Large intestine (tissue), 3 donors: ENCODE results near the gene PTPRN2. TPM values are rescaled to one million over a fixed set of nuclear protein-coding genes. Genes with fewer than 3 reads are reported as not detected.

ENCODE experiments used
- DNase-seq, 2 donors: peaks; one replicate each; pipeline versions ENCODE4 v3.0.0 to v3.0.0-alpha.2; 2013
- H3K27ac ChIP-seq: one replicate; pipeline ENCODE4 v1.5.1; 2013; ENCODE audit warnings: low read length
- H3K27me3 ChIP-seq: 2 replicates; pipeline ENCODE4 v1.6.1; 2013; ENCODE audit warnings: low read length; ENCODE audit not compliant: control insufficient read depth, insufficient read depth
- H3K36me3 ChIP-seq: 2 replicates; pipeline ENCODE4 v1.6.1; 2013; ENCODE audit warnings: low read length; ENCODE audit not compliant: control insufficient read depth, insufficient read depth
- H3K4me1 ChIP-seq: one replicate; pipeline ENCODE4 v1.6.1; 2013; ENCODE audit warnings: low read length; ENCODE audit not compliant: control insufficient read depth, insufficient read depth
- H3K4me3 ChIP-seq: one replicate; pipeline ENCODE4 v1.5.1; 2013; ENCODE audit warnings: low read length
- H3K9me3 ChIP-seq: one replicate; pipeline ENCODE4 v1.6.1; 2013; ENCODE audit warnings: mild to moderate bottlenecking, low read depth, low read length, moderate library complexity; ENCODE audit not compliant: control insufficient read depth
- WGBS: methylation state at CpG from one replicate; pipeline ENCODE4 v1.1.5; 2013; ENCODE audit warnings: low lambda C conversion rate; ENCODE audit not compliant: insufficient coverage; 5-methylcytosine and 5-hydroxymethylcytosine counted together
- polyA plus RNA-seq: library from polyadenylated mRNA; unstranded; fragments of 120-200 nt; gene quantifications from one replicate; pipeline ENCODE4 v1.2.1, GENCODE V29; 2013

PTPRN2 gene
- polyA plus RNA-seq, 1 donor = 13.4 TPM

DNA sequence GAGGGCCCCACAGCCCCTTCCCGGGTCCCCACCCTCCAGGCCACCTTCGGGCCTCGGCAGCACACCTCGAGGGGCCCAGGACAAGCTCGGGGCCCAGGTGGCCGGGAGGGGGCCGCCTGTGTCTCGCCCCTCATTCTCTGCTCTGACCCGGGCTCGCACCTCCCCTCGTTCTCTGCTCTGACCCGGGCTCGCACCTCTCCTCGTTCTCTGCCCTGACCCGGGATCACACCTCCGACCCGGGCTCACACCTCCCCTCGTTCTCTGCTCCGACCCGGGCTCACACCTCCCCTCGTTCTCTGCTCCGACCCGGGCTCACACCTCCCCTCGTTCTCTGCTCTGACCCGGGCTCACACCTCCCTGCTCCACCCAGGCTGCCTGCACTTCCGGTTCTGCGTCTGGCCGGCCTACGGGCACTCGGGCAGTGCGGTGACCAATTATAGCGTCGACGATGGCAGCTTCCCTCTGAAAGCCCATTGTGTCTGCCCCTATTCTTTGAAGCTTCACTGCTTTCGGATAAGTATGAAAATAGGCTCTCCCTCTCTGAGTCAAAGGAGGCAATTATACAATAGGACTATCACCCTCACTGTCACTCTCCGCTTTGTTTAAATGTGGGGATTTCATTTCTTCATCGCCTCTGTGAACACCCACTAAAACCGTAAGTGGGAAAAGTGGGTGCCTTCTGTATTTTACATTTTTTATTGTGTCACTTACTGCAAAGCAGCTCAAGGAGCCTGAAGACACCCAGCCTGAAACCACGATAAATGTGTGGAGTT, 793.5 kb downstream of the PTPRN2 start:
- Histone ChIP-seq H3K4me1 (no peaks in the 10 kb centered on the region), H3K27ac (no peak overlapping the region), H3K36me3 (no peaks in the 10 kb centered on the region), H3K9me3 (peaks cover 24% of the 10 kb centered on the region), H3K27me3 (no peaks in the 10 kb centered on the region), H3K4me3 (no peak overlapping the region)
- DNase-seq = no peak
- 90% methylated on average over 6 of the region's 39 CpGs for WGBS

- peaks cover 25% of the 10 kb centered on the region for H3K9me3 ChIP-seq
- H3K4me3 ChIP-seq = no peak overlapping the region
- H3K27ac ChIP-seq = no peak overlapping the region
- no peaks in the 10 kb centered on the region for H3K4me1 ChIP-seq
- DNase-seq = no peak
- no peaks in the 10 kb centered on the region for H3K36me3 ChIP-seq
- WGBS = 100% methylated on average over 1 of the region's 10 CpGs
- no peaks in the 10 kb centered on the region for H3K27me3 ChIP-seq
Observed at GRCh38 chr7:157793087-157793353, 794.6 kb downstream of the PTPRN2 start.

DNA sequence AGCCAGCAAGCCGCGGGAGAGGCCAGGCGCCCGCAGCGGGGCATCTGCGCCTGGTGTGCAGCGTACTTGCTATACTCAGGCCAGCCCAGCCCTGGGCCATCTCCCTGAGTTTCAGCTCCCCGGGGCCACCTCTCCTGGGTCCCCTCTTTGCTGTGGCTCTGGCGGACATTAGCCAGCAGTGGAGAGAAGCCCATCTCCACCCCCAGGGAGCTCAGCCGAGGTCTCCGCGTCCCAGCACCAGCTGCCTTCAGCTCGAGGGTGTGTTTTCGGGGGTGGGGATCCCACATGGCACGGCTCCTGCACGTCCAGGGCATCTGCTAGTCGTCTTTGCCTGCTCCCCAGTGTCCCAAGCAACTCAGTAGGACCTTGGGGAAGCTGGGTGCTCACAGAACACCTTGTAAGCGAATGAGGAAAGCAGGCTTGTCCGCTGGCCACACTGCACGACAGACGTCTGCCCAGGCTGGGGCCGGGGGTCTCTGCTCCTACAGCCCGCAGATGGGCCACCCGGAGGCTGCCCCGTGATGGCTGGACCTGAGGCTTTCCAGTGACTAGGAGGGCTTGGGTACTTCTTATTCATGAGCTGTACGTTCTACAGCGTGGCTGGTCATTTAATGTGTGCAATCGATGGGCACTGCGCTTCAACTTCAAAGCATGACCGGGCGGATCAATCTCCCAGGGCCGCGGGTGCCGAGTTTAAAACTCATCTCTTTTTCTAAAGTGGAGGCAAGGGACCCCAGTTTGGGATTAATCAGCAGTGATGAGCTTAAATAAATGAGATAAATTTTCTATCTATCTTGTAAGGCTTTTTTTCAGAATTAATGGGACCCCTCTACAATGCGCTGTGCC, 795.2 kb downstream of the PTPRN2 start:
- DNase-seq = no peak
- WGBS = no CpG with 5 or more reads among the region's 35 CpGs
- H3K4me3 ChIP-seq = no peak overlapping the region
- no peaks in the 10 kb centered on the region for H3K4me1 ChIP-seq
- no peaks in the 10 kb centered on the region for H3K36me3 ChIP-seq
- H3K9me3 ChIP-seq = peaks cover 25% of the 10 kb centered on the region
- H3K27ac ChIP-seq = no peak overlapping the region
- H3K27me3 ChIP-seq = no peaks in the 10 kb centered on the region

GRCh38 chr7:157791666-157792065, 796.0 kb downstream of the PTPRN2 start:
- WGBS = no CpG with 5 or more reads among the region's 16 CpGs
- no peaks in the 10 kb centered on the region for H3K36me3 ChIP-seq
- H3K4me1 ChIP-seq = no peaks in the 10 kb centered on the region
- DNase-seq = no peak
- peaks cover 25% of the 10 kb centered on the region for H3K9me3 ChIP-seq
- no peak overlapping the region for H3K4me3 ChIP-seq
- H3K27ac ChIP-seq = no peak overlapping the region
- H3K27me3 ChIP-seq = no peaks in the 10 kb centered on the region

- no peaks in the 10 kb centered on the region for H3K27me3 ChIP-seq
- no peak overlapping the region for H3K27ac ChIP-seq
- no peaks in the 10 kb centered on the region for H3K36me3 ChIP-seq
- peaks cover 25% of the 10 kb centered on the region for H3K9me3 ChIP-seq
- no CpG with 5 or more reads among the region's 23 CpGs for WGBS
- no peak overlapping the region for H3K4me3 ChIP-seq
- no peaks in the 10 kb centered on the region for H3K4me1 ChIP-seq
- no peak for DNase-seq
Observed at GRCh38 chr7:157791261-157791660, 796.4 kb downstream of the PTPRN2 start.

DNA sequence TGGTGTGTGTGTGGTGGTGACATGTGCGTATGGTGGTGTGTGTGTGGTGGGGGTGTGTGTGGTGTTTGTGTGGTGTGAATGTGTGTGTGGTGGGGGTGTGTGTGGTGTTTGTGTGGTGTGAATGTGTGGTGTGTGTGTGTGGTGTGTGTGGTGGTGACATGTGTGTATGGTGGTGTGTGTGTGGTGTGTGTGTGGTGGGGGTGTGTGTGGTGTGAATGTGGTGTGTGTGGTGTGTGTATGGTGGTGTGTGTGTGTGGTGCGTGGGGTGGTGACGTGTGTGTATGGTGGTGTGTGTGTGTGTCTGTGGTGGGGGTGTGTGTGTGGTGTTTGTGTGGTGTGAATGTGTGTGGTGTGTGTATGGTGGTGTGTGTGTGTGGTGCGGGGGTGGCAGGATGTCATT, 797.7 kb downstream of the PTPRN2 start:
- Histone ChIP-seq H3K4me3 (no peak overlapping the region), H3K9me3 (peaks cover 32% of the 10 kb centered on the region), H3K27ac (no peak overlapping the region), H3K36me3 (no peaks in the 10 kb centered on the region), H3K27me3 (no peaks in the 10 kb centered on the region), H3K4me1 (no peaks in the 10 kb centered on the region)
- no CpG with 5 or more reads among the region's 4 CpGs for WGBS
- DNase-seq = no peak

DNA sequence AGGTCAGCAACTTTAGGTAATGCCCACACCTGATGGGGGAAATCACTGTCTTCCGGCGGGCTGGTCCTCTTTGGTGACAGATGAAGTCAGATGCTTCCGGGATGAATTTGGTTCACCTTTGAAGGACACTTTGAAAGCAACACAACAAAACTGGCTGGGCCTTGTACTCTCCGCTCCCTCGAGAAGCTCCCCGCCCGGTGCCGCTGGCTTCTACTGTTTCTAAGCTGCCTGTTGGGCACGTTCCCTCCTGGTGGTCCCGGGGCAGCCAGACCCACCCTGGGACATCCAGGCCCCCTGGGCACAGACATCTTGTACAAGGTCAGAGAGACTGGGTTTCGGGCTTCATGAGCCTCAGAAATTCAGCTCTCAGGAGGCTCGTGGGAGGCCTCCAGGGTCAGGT, 798.5 kb downstream of the PTPRN2 start:
- no CpG with 5 or more reads among the region's 12 CpGs for WGBS
- no peaks in the 10 kb centered on the region for H3K27me3 ChIP-seq

DNA sequence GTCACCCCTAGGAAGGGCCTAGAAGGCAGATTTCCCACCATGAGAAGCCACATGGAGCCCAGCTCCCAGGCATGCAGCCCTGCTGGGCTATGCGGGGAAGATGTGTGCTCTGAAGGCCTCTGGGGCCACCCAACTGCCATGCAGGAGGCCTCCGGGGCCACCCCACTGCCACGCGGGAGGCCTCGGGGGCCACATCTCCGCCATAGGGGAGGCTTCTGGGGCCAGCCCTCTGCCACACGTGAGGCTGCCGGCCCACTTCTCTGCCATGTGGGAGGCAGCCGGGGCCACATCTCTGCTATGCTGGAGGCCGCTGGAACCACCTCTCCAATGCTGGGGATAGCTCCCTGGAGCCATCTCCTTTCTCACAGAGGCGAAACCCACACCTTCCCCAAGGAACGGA, 799.0 kb downstream of the PTPRN2 start:
- Histone ChIP-seq H3K27me3 (no peaks in the 10 kb centered on the region), H3K36me3 (no peaks in the 10 kb centered on the region), H3K27ac (no peak overlapping the region), H3K4me3 (no peak overlapping the region), H3K4me1 (no peaks in the 10 kb centered on the region), H3K9me3 (peaks cover 28% of the 10 kb centered on the region)
- WGBS = no CpG with 5 or more reads among the region's 12 CpGs
- no peak for DNase-seq

More for the DNA sequence above, 798.5 kb downstream of the PTPRN2 start:
- no peak for DNase-seq
- Histone ChIP-seq H3K4me1 (no peaks in the 10 kb centered on the region), H3K9me3 (peaks cover 33% of the 10 kb centered on the region), H3K27ac (no peak overlapping the region), H3K36me3 (no peaks in the 10 kb centered on the region), H3K4me3 (no peak overlapping the region)

GRCh38 chr7:157787275-157787701, 800.3 kb downstream of the PTPRN2 start:
- H3K36me3 ChIP-seq = no peaks in the 10 kb centered on the region
- no peaks in the 10 kb centered on the region for H3K4me1 ChIP-seq
- WGBS = no CpG with 5 or more reads among the region's 13 CpGs
- no peaks in the 10 kb centered on the region for H3K27me3 ChIP-seq
- H3K9me3 ChIP-seq = peaks cover 25% of the 10 kb centered on the region
- no peak overlapping the region for H3K27ac ChIP-seq
- H3K4me3 ChIP-seq = no peak overlapping the region
- DNase-seq = no peak

- DNase-seq = no peak
- peaks cover 21% of the 10 kb centered on the region for H3K9me3 ChIP-seq
- H3K4me3 ChIP-seq = no peak overlapping the region
- H3K4me1 ChIP-seq = no peaks in the 10 kb centered on the region
- H3K36me3 ChIP-seq = no peaks in the 10 kb centered on the region
- no peak overlapping the region for H3K27ac ChIP-seq
- H3K27me3 ChIP-seq = no peaks in the 10 kb centered on the region
- WGBS = no CpG with 5 or more reads among the region's 47 CpGs
Observed at GRCh38 chr7:157786375-157787274, 801.0 kb downstream of the PTPRN2 start.
